ENCODE data around the gene BCLAF1. TPM values are rescaled to one million over a fixed set of nuclear protein-coding genes. Genes with fewer than 3 reads are reported as not detected.
A peak's percentile ranks its signal among the peaks of the same experiment; 100 is the strongest.

BCLAF1 gene
- total RNA-seq, 1 donor from 2014 or later, result 154 TPM

DNA sequence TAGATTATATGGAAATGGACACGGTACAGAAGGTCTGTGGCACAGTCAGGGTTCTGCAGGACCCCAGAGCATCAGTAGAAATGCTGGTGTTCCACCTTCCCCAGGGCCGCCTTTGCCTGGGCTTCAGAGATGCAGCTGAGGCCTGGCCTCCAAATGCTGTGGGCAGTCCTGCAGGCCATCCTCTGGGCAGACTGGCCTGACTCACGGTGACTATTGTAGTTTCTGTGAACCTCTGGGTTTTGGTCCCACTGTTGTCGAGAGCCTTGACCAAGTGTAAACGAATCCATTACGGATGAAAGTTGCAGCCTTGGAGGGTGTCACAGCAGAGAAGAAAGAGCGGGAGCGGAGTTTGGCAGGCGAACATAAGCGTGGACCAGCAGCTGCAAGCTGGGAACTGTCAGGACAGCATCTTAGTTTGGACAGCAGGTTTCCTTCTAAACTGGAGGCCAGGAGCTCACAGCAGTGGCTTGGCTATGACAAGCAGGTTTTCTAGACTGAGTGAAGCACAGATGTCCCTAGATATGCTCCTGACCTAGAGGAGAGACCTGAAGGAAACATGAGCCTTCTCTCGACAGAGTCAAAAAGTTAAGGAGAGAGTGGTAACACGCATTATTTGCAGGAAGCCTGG is 46.2 kb upstream of the BCLAF1 start:
- DNase-seq (ENCODE audit: low spot score), result no peak
- H3K36me3 Mint-ChIP-seq (ENCODE audit: low read depth, unreplicated experiment), result no peaks in the 10 kb centered on the region
- no peaks in the 10 kb centered on the region for H3K9me3 Mint-ChIP-seq (ENCODE audit: unreplicated experiment)
- H3K27ac Mint-ChIP-seq (ENCODE audit: unreplicated experiment), result no peak overlapping the region
- H3K27me3 Mint-ChIP-seq (ENCODE audit: unreplicated experiment), result no peaks in the 10 kb centered on the region
- H3K4me1 Mint-ChIP-seq (ENCODE audit: unreplicated experiment), result no peaks in the 10 kb centered on the region
- H3K4me3 Mint-ChIP-seq (ENCODE audit: unreplicated experiment), result no peak overlapping the region
- TF ChIP-seq, protein P1, sequence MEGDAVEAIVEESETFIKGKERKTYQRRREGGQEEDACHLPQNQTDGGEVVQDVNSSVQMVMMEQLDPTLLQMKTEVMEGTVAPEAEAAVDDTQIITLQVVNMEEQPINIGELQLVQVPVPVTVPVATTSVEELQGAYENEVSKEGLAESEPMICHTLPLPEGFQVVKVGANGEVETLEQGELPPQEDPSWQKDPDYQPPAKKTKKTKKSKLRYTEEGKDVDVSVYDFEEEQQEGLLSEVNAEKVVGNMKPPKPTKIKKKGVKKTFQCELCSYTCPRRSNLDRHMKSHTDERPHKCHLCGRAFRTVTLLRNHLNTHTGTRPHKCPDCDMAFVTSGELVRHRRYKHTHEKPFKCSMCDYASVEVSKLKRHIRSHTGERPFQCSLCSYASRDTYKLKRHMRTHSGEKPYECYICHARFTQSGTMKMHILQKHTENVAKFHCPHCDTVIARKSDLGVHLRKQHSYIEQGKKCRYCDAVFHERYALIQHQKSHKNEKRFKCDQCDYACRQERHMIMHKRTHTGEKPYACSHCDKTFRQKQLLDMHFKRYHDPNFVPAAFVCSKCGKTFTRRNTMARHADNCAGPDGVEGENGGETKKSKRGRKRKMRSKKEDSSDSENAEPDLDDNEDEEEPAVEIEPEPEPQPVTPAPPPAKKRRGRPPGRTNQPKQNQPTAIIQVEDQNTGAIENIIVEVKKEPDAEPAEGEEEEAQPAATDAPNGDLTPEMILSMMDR (IDR thresholded peaks at IDR 0.05; ENCODE audit: unreplicated experiment), result no peak

DNA sequence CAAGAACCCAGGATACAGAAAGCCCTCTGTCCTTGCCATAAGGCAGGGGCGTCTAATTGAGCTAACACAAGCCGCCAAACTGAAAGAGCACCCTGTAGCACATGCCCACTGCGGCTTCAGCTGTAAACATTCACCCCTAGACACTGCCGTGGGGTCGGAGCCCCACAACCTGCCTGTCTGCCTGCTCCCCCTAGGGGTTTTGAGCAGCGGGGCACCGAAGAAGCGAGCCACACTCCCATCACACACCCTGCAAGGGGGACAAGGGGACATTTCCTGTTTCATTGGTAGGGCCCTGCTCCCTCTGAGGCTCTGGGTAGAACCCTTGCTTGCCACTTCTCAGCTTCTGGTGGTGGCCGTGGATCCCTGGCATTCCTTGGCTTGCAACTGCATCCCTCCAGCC is 45.2 kb upstream of the BCLAF1 start:
- H3K9me3 Mint-ChIP-seq (ENCODE audit: unreplicated experiment), result no peaks in the 10 kb centered on the region
- DNase-seq (ENCODE audit: low spot score), result peak; percentile 28
- no peaks in the 10 kb centered on the region for H3K4me1 Mint-ChIP-seq (ENCODE audit: unreplicated experiment)

DNA sequence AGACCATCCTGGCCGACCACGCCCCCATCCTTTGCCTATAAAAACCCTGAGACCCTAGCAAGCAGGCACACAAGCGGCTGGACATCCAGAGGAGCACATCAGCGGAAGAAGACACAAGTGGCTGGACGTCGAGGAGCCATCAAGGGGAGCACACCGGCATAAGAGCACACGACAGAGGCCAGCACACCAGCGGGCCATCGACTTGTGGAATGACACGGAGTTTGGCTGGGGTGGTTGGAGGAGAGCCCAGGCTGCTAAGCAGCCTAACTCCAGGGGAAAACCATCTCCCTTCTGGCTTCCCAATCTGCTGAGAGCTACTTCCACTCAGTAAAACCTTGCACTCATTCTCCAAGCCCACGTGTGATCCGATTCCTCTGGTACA is 44.8 kb upstream of the BCLAF1 start:
- H3K36me3 Mint-ChIP-seq (ENCODE audit: low read depth, unreplicated experiment), result no peaks in the 10 kb centered on the region
- H3K4me3 Mint-ChIP-seq (ENCODE audit: unreplicated experiment), result no peak overlapping the region
- H3K4me1 Mint-ChIP-seq (ENCODE audit: unreplicated experiment), result no peaks in the 10 kb centered on the region
- no peaks in the 10 kb centered on the region for H3K9me3 Mint-ChIP-seq (ENCODE audit: unreplicated experiment)
- no peaks in the 10 kb centered on the region for H3K27me3 Mint-ChIP-seq (ENCODE audit: unreplicated experiment)
- H3K27ac Mint-ChIP-seq (ENCODE audit: unreplicated experiment), result no peak overlapping the region
- DNase-seq (ENCODE audit: low spot score), result no peak
- TF ChIP-seq, protein P1 (IDR thresholded peaks at IDR 0.05; ENCODE audit: unreplicated experiment), result no peak

More for the DNA sequence above, 45.2 kb upstream of the BCLAF1 start:
- Mint-ChIP-seq H3K27ac (ENCODE audit: unreplicated experiment) (no peak overlapping the region), H3K36me3 (ENCODE audit: low read depth, unreplicated experiment) (no peaks in the 10 kb centered on the region), H3K27me3 (ENCODE audit: unreplicated experiment) (no peaks in the 10 kb centered on the region), H3K4me3 (ENCODE audit: unreplicated experiment) (no peak overlapping the region)
- TF ChIP-seq, protein P1 (IDR thresholded peaks at IDR 0.05; ENCODE audit: unreplicated experiment), result peak; percentile 26

DNA sequence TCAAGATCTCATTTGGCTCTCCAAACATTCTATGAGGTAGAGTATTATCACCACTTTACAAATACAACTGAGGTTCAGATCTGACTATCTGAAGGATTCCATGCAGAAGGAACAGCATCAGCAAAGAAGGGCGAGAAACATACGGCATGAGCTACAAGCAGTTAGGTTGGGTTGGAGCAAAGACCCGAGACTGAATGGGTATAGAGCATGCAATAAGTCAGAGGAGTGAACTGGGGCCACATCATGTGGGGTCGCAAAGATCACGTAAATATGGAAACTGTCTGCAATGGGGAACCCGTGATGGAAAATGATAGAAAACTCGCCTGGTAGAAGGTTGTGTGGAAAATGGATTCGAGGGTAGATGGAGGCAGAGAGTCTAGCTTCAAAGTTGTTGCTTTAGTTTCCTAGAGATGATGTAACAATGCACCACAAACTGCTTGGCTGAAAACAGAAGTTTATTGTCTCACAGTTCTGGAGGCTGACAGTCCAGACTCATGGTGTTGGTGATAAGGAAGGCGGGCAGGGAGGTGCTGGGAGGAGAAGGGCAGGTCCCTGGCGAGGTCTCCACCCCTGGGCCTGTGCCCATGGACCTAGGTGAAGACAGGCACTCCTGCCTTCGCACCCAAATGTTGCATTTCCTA is 44.3 kb upstream of the BCLAF1 start:
- no peaks in the 10 kb centered on the region for H3K27me3 Mint-ChIP-seq (ENCODE audit: unreplicated experiment)
- H3K27ac Mint-ChIP-seq (ENCODE audit: unreplicated experiment), result no peak overlapping the region
- H3K9me3 Mint-ChIP-seq (ENCODE audit: unreplicated experiment), result no peaks in the 10 kb centered on the region
- TF ChIP-seq, protein P1 (IDR thresholded peaks at IDR 0.05; ENCODE audit: unreplicated experiment), result no peak
- DNase-seq (ENCODE audit: low spot score), result no peak
- no peak overlapping the region for H3K4me3 Mint-ChIP-seq (ENCODE audit: unreplicated experiment)
- H3K36me3 Mint-ChIP-seq (ENCODE audit: low read depth, unreplicated experiment), result no peaks in the 10 kb centered on the region
- no peaks in the 10 kb centered on the region for H3K4me1 Mint-ChIP-seq (ENCODE audit: unreplicated experiment)

- DNase-seq (ENCODE audit: low spot score), result no peak
- TF ChIP-seq, protein P1 (IDR thresholded peaks at IDR 0.05; ENCODE audit: unreplicated experiment), result no peak
- Mint-ChIP-seq H3K36me3 (ENCODE audit: low read depth, unreplicated experiment) (no peaks in the 10 kb centered on the region), H3K9me3 (ENCODE audit: unreplicated experiment) (no peaks in the 10 kb centered on the region), H3K4me1 (ENCODE audit: unreplicated experiment) (no peaks in the 10 kb centered on the region), H3K27me3 (ENCODE audit: unreplicated experiment) (no peaks in the 10 kb centered on the region), H3K4me3 (ENCODE audit: unreplicated experiment) (no peak overlapping the region), H3K27ac (ENCODE audit: unreplicated experiment) (no peak overlapping the region)
Measured at GRCh38 chr6:136331461-136331860, 41.8 kb upstream of the BCLAF1 start.

All from endothelial cell (in vitro differentiated cells).